NCI-H2227 treated with DMSO at 0.1 percent for 48 hours (cell line): ENCODE results near the gene NDUFS4.
"Not testable (repeated sequence)": the region's sequence is repeated elsewhere in the genome, so short reads cannot be mapped to it uniquely, and the experiment has no call there.

Experiments used
- DNase-seq: peaks from one replicate; lab custom pipeline; 2025; lab: John Stamatoyannopoulos, UW

NDUFS4 gene

DNA sequence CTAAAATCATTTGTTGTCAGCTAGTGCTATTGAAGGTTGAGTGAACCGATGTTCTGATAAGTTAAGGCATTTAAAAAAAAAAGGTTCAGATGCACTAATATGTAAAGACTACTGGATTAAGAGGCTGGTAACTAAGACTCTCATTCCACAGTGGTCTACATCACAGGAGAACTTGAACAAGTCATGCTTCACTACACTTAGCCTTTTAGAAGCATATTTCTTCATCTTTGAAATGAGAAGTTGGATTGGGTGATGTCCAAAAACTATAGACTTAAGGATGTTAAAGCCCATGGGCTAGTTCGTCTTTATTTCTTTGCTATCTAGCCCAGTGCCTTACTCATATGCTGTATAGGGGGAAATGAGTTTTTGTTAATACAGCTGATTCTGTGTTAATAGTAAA lies 107.2 kb downstream of the NDUFS4 start:
- DNase-seq = no peak

DNA sequence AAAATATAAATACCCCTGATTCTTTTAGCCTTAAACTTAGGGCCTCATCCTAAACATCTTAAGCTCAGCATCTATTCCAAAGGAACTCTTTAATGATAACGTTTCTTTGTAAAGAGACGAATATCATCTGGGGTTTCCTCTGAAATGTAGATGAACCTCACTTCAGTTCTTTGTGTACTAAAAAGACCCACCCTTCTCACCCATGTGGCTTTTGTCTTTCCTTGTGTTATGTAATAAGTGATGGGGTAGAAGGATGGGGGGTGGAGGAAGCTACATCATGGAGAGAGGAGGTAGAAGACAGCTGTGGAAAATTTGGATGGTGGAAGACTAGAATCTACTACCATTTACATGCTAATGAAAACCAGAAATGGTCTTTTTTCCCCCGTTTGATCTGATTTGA lies 111.0 kb downstream of the NDUFS4 start:
- DNase-seq = no peak

DNA sequence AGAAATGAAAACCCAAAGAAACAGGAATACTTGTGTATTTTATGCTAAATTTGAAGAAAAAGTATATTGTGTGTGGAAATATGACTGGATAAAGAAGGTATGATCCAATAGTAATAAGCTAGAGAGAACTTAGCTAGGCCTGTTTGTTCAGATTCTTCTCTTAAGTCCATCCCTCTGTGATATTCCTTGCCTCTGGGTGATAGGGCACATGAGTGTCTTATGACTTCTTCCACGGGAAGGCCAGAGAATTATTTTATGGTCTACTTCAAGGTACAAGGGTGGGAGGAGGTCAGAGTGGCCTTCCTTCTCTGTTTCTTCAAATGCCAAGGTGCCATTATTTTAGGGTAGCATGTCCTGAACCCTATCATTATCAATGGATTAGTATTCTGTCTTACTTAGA lies 113.7 kb downstream of the NDUFS4 start:
- DNase-seq = no peak

DNA sequence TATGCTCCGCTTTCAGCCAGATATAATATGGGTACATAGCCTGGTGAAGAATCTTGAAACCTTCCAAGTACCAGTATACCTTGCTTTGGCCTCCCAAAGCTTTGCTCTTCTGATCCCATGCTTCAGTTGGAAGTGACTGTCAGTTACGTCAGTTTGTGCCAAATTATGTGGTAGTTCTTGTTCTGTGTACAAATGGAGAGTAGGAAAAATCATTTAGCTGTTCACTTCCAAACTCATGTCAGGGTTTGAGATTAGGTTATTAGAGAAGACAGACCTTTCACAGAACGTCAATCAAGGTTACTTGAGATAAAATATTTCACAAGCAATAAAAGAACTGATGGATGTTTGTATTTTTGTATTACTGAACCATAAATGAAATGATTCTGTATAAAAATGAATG lies 117.2 kb downstream of the NDUFS4 start:
- no peak for DNase-seq

DNA sequence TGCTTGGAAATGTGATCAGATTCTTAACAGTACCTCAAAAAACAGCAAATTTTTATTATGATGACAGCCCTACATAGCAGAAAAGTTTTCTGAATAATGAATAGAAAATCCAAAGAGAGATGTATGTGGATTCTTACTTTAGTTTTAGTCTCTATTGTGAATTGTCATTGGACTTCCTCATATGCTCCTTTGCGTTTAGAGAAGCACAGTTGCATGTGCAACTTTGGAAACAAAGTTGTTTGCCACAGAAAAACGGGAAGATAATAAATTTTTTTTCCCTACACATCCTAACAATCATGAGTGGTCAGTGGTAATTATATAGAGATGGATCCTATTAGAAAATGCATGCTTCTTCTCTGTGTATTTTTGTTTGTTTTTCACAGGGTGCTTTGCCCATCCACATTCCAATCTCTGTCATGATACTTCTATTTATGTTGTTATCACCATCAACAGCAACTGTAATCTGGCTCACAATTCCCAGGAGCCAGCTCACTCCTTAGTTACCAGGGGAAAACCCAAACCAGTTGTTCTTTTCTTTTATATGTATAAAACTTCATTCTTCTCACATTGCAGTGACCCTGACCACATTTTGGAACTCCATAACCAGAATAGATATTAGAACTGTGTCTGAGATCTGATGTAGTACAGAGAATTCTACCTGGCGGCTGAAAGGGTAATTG lies 118.7 kb downstream of the NDUFS4 start:
- no peak for DNase-seq

DNA sequence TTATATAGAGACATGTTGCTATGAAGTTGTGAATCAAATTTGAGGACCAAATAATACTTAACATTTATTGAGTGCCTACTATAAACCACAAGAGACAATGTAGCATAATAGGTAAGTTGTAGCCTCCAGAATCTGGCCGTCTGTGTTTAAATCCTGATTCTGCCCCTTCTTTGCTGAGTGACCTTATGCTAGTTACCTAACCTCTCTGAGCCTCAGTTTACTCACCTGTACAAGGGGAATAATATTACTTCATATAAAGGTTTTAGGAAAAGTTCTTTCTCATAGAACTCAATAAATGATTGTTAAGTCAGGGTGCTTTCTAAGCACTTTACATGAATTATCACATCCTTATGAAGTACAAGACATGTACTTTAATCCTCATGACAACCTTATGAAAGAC lies 120.6 kb downstream of the NDUFS4 start:
- no peak for DNase-seq

DNA sequence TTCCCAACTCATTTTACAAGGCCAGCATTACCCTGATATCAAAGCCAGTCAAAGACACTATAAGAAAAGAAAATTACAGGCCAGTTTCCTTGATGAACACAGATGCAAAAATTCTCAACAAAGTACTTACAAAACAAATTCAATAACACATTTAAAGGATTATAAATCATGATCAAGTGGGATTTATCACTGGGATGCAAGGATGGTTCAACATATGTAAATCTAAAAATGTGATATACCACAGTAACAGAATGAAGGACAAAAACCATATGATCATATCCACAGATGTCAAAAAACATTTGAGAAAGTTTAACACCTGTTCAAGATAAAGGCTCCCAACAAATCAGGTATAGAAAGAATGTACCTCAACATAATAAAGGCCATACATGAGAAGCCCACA lies 130.6 kb downstream of the NDUFS4 start:
- no peak for DNase-seq

DNA sequence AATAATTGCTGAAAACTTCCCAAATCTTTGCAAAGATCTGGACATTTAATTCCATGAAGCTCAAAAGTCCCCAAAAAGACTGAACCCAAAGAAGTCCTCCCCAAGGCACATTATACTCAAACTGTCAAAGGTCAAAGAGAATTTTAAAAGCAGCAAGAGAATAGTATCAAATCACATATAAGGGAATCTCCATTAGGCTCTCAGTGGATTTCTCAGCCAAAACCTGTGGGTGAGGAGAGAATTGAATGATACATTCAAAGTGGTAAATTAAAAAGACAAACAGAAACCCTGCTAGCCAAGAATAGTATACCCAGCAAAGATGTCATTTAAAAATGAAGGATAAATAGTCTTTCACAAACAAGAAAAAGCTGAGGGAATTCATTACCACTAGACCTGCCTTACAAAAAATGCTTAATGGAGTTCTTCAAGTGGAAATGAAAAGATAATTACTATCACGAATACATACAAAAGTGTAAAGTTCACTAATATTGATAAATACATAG lies 134.1 kb downstream of the NDUFS4 start:
- no peak for DNase-seq

DNA sequence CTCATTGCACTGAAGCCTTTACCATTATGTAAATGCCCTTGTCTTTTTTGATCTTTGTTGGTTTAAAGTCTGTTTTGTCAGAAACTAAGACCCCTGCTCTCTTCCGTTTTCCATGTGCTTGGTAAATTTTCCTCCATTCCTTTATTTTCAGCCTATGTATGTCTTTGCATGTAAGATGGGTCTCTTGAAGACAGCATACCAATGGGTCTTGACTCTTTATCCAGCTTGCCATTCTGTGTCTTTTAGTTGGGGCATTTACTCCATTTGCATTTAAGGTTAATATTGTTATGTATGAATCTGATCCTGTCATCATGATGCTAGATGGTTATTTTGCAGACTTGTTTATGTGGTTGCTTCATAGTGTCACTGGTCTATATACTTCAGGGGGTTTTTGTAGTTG lies 150.0 kb downstream of the NDUFS4 start:
- not testable (repeated sequence) for DNase-seq

DNA sequence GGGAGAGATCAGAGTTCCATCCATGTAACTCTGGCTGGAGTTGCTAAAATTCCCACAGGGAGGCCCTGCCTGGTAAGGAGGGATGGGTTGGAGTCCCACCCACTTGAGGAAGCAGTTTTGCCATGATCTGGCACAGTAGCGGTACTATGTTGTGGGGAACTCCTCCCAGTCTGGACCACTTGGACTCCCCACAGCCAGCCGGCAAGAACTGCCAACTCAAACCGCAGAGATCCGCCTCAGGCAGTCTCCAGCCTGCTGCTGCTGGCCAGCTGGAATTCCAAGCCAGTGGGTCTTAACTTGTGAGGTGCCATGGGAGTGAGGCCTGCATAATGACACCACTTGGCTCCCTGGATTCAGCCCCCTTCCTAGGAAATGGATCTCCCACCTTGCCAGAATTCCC lies 151.9 kb downstream of the NDUFS4 start:
- DNase-seq = no peak

DNA sequence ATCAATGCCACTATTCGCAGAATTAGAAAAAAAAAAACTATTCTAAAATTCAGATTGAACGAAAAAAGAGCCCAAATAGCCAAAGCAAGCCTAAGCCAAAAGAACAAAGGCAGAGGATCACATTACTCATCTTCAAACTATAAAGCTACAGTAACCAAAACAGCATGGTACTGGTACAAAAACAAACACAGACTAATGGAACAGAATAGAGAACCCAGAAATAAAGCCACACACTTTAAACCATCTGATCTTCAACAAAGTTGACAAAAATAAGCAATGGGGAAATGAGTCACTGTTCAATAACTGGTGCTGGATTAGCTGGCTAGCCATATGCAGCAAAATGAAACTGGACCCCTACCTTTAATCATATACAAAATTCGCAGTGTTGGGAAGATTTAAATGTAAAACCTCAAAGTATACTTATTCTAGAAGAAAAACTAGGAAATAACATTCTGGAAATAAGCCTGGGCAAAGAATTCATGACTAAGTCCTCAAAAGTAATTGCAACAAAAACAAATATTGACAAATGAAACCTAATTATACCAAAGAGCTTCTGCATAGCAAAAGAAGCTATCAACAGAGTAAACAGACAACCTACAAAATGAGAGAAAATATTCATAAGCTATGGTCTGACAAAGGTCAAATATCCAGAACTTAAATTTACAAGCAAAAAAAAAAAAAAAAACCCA lies 153.7 kb downstream of the NDUFS4 start:
- no peak for DNase-seq

DNA sequence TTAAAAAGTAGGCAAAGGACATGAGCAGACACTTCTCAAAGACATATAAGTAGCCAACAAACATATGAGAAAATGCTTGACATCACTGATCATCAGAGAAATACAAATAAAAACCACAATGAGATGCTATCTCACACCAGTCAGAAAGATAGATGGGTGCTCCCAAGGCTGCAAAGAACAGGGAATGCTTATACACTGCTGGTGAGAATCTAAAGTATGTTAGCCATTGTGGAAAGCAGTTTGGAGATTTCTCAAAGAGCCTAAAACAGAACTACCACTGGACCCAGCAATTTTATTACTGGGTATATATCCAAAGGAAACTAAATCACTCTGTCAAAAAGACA lies 154.2 kb downstream of the NDUFS4 start:
- DNase-seq = no peak

DNA sequence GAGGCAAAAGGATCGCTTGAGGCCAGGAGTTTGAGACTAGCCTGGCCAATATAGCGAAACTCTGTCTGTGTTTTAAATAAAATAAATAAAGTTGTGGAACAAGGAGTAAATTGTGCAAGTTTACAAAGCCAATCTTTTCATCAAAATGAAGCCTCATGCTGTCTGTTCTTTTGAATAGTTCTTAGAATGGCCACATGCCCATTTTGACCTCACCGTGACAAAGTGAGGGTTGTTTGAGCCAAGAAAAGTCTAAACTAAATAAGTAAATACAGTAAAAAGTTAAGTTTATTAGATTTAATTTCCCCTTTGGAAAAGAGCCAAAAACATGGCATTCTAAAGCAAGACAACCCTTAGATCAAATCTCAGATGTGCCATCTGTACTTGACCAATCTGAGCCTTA lies 165.7 kb downstream of the NDUFS4 start:
- DNase-seq = no peak

DNA sequence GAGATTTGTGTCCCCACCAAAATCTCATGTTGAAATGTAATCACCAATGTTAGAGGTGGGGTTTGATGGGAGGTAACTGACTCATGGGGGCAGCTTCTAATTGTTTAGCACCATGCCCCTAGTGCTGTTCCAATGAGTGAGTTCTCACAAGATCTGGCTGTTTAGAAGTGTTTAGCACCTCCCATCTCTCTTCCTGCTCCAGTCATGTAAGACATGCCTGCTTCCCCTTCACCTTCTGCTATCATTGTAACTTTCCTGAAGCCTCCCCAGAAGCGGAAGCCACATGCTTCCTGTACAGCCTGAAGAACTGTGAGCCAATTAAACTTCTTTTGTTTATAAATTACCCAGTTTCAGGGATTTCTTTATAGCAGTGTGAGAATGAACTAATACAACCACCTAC lies 170.5 kb downstream of the NDUFS4 start:
- DNase-seq = no peak
